WTC11 (cell line): ENCODE data around the gene SGIP1.

ENCODE experiments used
- ATF1 ChIP-seq: sonication (generic); formaldehyde crosslinking; IDR thresholded peaks from 2 replicates; pipeline ENCODE4 v1.8.1; 2023; ENCODE audit warnings: mild to moderate bottlenecking, moderate library complexity, missing genetic modification reagents
- CTCF ChIP-seq: fragments of 200-600 bp; IDR thresholded peaks from 2 replicates; pipeline ENCODE4 v1.8.0; 2022; ENCODE audit warnings: antibody characterized with exemption
- E2F1 ChIP-seq: sonication (generic); formaldehyde crosslinking; IDR thresholded peaks from 2 replicates; pipeline ENCODE4 v1.8.0; 2022; ENCODE audit warnings: mild to moderate bottlenecking, missing genetic modification reagents
- E2F5 ChIP-seq: sonication (generic); formaldehyde crosslinking; IDR thresholded peaks from 2 replicates; pipeline ENCODE4 v1.8.1; 2022; ENCODE audit warnings: mild to moderate bottlenecking, moderate library complexity, missing genetic modification reagents
- FOXP4 ChIP-seq: sonication (generic); formaldehyde crosslinking; IDR thresholded peaks from 2 replicates; pipeline ENCODE4 v1.8.0; 2022; ENCODE audit warnings: mild to moderate bottlenecking, missing genetic modification reagents
- MAX ChIP-seq: sonication (generic); formaldehyde crosslinking; IDR thresholded peaks from 2 replicates; pipeline ENCODE4 v1.8.0; 2022; ENCODE audit warnings: mild to moderate bottlenecking, missing genetic modification reagents
- NR3C1 ChIP-seq: sonication (generic); formaldehyde crosslinking; conservative IDR thresholded peaks from 2 replicates; pipeline ENCODE4 v1.8.1; 2023; ENCODE audit warnings: low read depth, mild to moderate bottlenecking, missing genetic modification reagents
- TEAD1 ChIP-seq: sonication (generic); formaldehyde crosslinking; IDR thresholded peaks from 2 replicates; pipeline ENCODE4 v1.8.0; 2022; ENCODE audit warnings: mild to moderate bottlenecking, missing genetic modification reagents
- ZNF416 ChIP-seq: fragments of 250-450 bp; sonication (Bioruptor Pico); IDR thresholded peaks from 2 replicates; pipeline ENCODE4 v1.9.0; 2021; ENCODE audit warnings: mild to moderate bottlenecking, inconsistent platforms
- ZNF512 ChIP-seq: sonication (generic); formaldehyde crosslinking; IDR thresholded peaks from 2 replicates; pipeline ENCODE4 v1.8.1; 2022; ENCODE audit warnings: missing genetic modification reagents, borderline replicate concordance

- TF ChIP-seq CTCF (no peak), FOXP4 (CRISPR knock-in tag) (no peak), MAX (no peak), ZNF416 (CRISPR knock-in tag) (no peak), ZNF512 (CRISPR knock-in tag) (no peak), ATF1 (CRISPR knock-in tag) (no peak), E2F5 (CRISPR knock-in tag) (no peak), E2F1 (CRISPR knock-in tag) (no peak), NR3C1 (CRISPR knock-in tag) (no peak), TEAD1 (CRISPR knock-in tag) (no peak)
These were observed 159.9 kb downstream of the SGIP1 start for GRCh38 chr1:66693856-66694255.
